ENCODE data around the gene ADGRL3. TPM values are rescaled to one million over a fixed set of nuclear protein-coding genes. Genes with fewer than 3 reads are reported as not detected.

ADGRL3 gene
- total and polyA plus RNA-seq, 4 donors = 0.07 to 1.7 (median 0.82) TPM

DNA sequence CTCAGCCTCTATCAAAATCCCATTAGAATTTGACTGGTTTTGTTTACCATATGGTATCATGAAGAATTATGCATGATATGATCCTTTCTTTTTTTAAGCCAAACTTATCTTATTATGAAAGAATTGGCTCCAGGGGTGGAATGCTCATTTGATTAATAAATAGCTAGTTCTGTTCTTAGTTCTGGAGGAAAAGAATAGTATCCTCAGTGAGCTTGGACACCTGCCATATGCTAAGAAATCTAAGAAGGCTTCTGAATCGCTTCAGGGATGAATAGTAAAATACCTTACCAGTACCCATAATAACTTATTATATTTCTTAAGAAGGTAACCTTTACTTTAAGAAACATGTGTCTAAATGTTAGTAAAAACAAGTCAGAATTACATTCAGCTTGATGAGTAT is 803.6 kb downstream of the ADGRL3 start:
- H3K36me3 ChIP-seq (ENCODE audit: control insufficient read depth in 4 of 4, insufficient read depth in 3 of 4, low read depth in 1 of 4, low read length in 3 of 4) = no peaks in the 10 kb centered on the region
- no peak overlapping the region for H3K9ac ChIP-seq (ENCODE audit: low read depth in 1 of 2, low read length in 2 of 2)
- no peak for DNase-seq (ENCODE audit: low spot score)
- TF ChIP-seq TAF1 (conservative IDR thresholded peaks at IDR 0.05) (no peak), HNF4A (conservative IDR thresholded peaks at IDR 0.05) (no peak), ATF3 (IDR thresholded peaks at IDR 0.05) (no peak), NR2F2 (IDR thresholded peaks at IDR 0.05) (no peak), RXRA (IDR thresholded peaks at IDR 0.05) (no peak), FOXA2 (IDR thresholded peaks at IDR 0.05) (no peak), REST (IDR thresholded peaks at IDR 0.05) (no peak), GABPA (IDR thresholded peaks at IDR 0.05 in 1 of 2, conservative IDR thresholded peaks at IDR 0.05 in 1 of 2) (no peak), ZBTB33 (IDR thresholded peaks at IDR 0.05) (no peak)
- H3K4me1 ChIP-seq (ENCODE audit: control insufficient read depth in 4 of 4, insufficient read depth in 4 of 4, low read length in 3 of 4) = no peaks in the 10 kb centered on the region
- no peaks in the 10 kb centered on the region for H3K9me3 ChIP-seq (ENCODE audit: control insufficient read depth in 4 of 4, low read length in 3 of 4)
- 76% methylated on average over 1 of the region's 1 CpG for WGBS
- H3K4me3 ChIP-seq (ENCODE audit: low read depth in 1 of 3, low read length in 3 of 3) = no peak overlapping the region
- no peak overlapping the region for H3K27ac ChIP-seq (ENCODE audit: low read depth in 1 of 2, low read length in 2 of 2)
- no peaks in the 10 kb centered on the region for H3K27me3 ChIP-seq (ENCODE audit: control insufficient read depth in 4 of 4, insufficient read depth in 4 of 4, low read length in 3 of 4)

- no peaks in the 10 kb centered on the region for H3K27me3 ChIP-seq (ENCODE audit: control insufficient read depth in 4 of 4, insufficient read depth in 4 of 4, low read length in 3 of 4)
- H3K4me1 ChIP-seq (ENCODE audit: control insufficient read depth in 4 of 4, insufficient read depth in 4 of 4, low read length in 3 of 4) = no peaks in the 10 kb centered on the region
- TF ChIP-seq JUND (IDR thresholded peaks at IDR 0.05) (no peak), TAF1 (conservative IDR thresholded peaks at IDR 0.05) (no peak), REST (IDR thresholded peaks at IDR 0.05) (no peak), EGR1 (IDR thresholded peaks at IDR 0.05; ENCODE audit: low read depth in 2 of 2) (no peak), RXRA (IDR thresholded peaks at IDR 0.05) (no peak), SP1 (IDR thresholded peaks at IDR 0.05) (no peak), GABPA (IDR thresholded peaks at IDR 0.05 in 1 of 2, conservative IDR thresholded peaks at IDR 0.05 in 1 of 2) (no peak), RAD21 (IDR thresholded peaks at IDR 0.05) (no peak), YY1 (IDR thresholded peaks at IDR 0.05) (no peak)
- H3K4me3 ChIP-seq (ENCODE audit: low read depth in 1 of 3, low read length in 3 of 3) = no peak overlapping the region
- no peaks in the 10 kb centered on the region for H3K9me3 ChIP-seq (ENCODE audit: control insufficient read depth in 4 of 4, low read length in 3 of 4)
- H3K9ac ChIP-seq (ENCODE audit: low read depth in 1 of 2, low read length in 2 of 2) = no peak overlapping the region
- DNase-seq (ENCODE audit: low spot score) = no peak
- no peaks in the 10 kb centered on the region for H3K36me3 ChIP-seq (ENCODE audit: control insufficient read depth in 4 of 4, insufficient read depth in 3 of 4, low read depth in 1 of 4, low read length in 3 of 4)
- H3K27ac ChIP-seq (ENCODE audit: low read depth in 1 of 2, low read length in 2 of 2) = no peak overlapping the region
Measured at GRCh38 chr4:62004881-62005280, 804.8 kb downstream of the ADGRL3 start.

Data from liver (tissue), 9 donors.